ENCODE results near the gene CADM2. TPM values are rescaled to one million over a fixed set of nuclear protein-coding genes. Genes with fewer than 3 reads are reported as not detected.

Gene CADM2
- total and polyA plus RNA-seq, 12 donors, result 0.12 to 3.0 (median 0.62) TPM

DNA sequence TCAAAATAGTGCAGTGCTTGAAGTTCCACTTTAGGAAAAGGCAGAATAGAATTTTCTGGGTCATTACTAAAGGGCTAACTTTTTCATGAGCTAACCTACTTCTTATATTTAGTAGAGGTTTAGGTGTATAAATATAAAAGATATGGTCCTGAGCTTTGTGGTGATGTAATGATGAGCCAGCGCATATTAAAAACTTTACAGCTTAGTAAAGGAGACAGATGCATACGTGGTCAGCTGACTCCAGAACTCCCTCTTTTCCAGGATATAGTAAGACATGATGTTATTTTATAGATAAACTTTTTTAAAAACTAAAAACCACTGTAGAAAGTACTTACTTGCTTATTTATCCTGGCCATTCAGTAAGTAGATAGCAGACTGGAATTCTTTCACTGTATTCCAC is 895.0 kb downstream of the CADM2 start:
- Histone ChIP-seq H3K4me3 (no peak overlapping the region), H3K9me3 (peaks cover 0 to 7% (median 0%) of the 10 kb centered on the region in 11 donors), H3K27me3 (no peaks in the 10 kb centered on the region), H3K4me1 (no peaks in the 10 kb centered on the region), H3K27ac (no peak overlapping the region), H3K36me3 (no peaks in the 10 kb centered on the region)
- DNase-seq (no peak), ATAC-seq (no peak)
- TF ChIP-seq, protein P1, sequence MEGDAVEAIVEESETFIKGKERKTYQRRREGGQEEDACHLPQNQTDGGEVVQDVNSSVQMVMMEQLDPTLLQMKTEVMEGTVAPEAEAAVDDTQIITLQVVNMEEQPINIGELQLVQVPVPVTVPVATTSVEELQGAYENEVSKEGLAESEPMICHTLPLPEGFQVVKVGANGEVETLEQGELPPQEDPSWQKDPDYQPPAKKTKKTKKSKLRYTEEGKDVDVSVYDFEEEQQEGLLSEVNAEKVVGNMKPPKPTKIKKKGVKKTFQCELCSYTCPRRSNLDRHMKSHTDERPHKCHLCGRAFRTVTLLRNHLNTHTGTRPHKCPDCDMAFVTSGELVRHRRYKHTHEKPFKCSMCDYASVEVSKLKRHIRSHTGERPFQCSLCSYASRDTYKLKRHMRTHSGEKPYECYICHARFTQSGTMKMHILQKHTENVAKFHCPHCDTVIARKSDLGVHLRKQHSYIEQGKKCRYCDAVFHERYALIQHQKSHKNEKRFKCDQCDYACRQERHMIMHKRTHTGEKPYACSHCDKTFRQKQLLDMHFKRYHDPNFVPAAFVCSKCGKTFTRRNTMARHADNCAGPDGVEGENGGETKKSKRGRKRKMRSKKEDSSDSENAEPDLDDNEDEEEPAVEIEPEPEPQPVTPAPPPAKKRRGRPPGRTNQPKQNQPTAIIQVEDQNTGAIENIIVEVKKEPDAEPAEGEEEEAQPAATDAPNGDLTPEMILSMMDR (IDR thresholded peaks at IDR 0.05), result no peak
- intact Hi-C loops (cut with DNase I), result no loop called here
- 74 to 76% methylated on average over 2 of the region's 2 CpGs for WGBS, 2 donors

DNA sequence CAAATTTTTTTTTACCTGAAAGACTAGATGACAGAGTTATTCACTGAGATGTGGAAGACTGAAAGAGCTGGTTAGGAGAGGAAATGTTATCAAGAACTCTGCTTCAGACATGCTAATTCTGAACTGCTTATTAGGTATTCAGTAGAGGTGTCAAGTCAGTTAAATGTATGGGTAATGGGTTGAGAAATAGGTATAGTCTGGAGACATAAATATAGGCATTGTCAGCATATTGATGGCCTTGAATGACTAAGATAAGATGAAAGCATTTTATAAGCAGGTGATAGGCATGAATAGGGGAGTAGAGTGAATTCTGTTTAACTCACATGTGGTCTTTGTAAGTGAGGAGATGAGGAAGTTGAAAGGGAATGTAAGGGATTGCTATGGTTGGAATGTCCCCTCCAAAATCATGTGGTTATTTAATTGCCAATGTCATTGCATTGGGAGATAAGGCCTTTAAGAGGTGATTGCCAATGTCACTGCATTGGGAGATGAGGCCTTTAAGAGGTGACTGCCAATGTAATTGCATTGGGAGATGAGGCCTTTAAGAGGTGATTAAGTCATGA is 904.2 kb downstream of the CADM2 start:
- H3K9me3 ChIP-seq, result no peaks in the 10 kb centered on the region
- DNase-seq, result no peak
- no peaks in the 10 kb centered on the region for H3K4me1 ChIP-seq
- H3K27ac ChIP-seq, result no peak overlapping the region
- H3K27me3 ChIP-seq, result no peaks in the 10 kb centered on the region
- intact Hi-C loops (cut with DNase I), result no loop called here
- no peak overlapping the region for H3K4me3 ChIP-seq
- no peaks in the 10 kb centered on the region for H3K36me3 ChIP-seq
- no peak for ATAC-seq
- TF ChIP-seq, protein P1 (IDR thresholded peaks at IDR 0.05), result no peak

DNA sequence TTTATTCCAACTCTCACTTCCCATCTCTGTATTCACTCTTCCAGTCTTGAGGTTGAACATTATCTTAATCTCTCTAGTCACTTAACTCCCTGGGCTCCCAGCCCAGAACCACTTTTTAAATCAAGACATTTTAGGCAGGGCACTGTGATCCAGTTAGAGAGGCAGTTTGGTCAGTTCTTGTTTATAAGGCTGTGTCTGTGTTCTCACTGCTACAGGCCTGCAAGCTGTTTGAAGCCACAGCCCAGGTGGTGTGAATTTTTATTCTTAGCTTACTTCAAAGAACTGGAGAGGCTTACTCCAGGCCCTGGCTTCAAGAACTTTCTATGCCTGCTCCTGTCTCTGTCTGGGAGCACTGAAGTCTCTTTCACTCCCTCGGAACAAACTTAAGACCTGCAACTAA is 906.1 kb downstream of the CADM2 start:
- no peak overlapping the region for H3K4me3 ChIP-seq
- TF ChIP-seq, protein P1 (IDR thresholded peaks at IDR 0.05), result no peak
- H3K36me3 ChIP-seq, result no peaks in the 10 kb centered on the region
- H3K4me1 ChIP-seq, result no peaks in the 10 kb centered on the region
- 52 to 69% methylated on average over 1 of the region's 1 CpG for WGBS, 2 donors
- intact Hi-C loops (cut with DNase I), result no loop called here
- DNase-seq (no peak), ATAC-seq (no peak)
- no peaks in the 10 kb centered on the region for H3K9me3 ChIP-seq
- H3K27ac ChIP-seq, result no peak overlapping the region
- H3K27me3 ChIP-seq, result no peaks in the 10 kb centered on the region

DNA sequence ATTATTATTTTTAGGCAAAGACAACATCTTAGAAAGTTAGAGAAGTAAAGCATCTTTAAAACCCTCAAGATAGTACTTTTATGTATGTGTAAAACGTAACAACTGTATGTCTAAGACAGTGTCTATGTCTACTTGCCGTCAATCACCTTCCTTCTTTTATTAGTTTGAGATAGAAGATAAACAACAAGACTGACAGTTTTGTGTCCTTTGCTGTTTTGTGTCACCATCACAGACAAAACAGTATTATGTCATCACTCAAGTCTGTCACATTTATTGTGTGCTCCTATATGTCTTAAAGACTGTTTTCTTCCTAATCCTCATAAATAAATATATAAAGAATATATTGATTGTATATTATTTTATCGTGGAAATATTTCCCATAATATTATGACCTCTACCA is 908.3 kb downstream of the CADM2 start:
- intact Hi-C loops (cut with DNase I), result no loop called here
- Histone ChIP-seq H3K27ac (no peak overlapping the region), H3K4me1 (no peaks in the 10 kb centered on the region), H3K27me3 (no peaks in the 10 kb centered on the region), H3K36me3 (no peaks in the 10 kb centered on the region), H3K4me3 (no peak overlapping the region), H3K9me3 (no peaks in the 10 kb centered on the region)
- TF ChIP-seq, protein P1 (IDR thresholded peaks at IDR 0.05), result no peak
- 71 to 75% methylated on average over 3 of the region's 3 CpGs for WGBS, 2 donors
- ATAC-seq (no peak), DNase-seq (no peak)
